Glomerular endothelial cell (primary cell): ENCODE data around the gene PCDHA11. TPM values are rescaled to one million over a fixed set of nuclear protein-coding genes. Genes with fewer than 3 reads are reported as not detected.
A peak's percentile ranks its signal among the peaks of the same experiment; 100 is the strongest.
"Not testable (repeated sequence)": the region's sequence is repeated elsewhere in the genome, so short reads cannot be mapped to it uniquely, and the experiment has no call there.

Experiments
- DNase-seq: peaks from one replicate; pipeline ENCODE4 v3.0.0-alpha.2; 2011; ENCODE audit warnings: low read depth, low spot score; ENCODE audit errors: extremely low read depth
- total RNA-seq: library from RNA; depleted of rRNA; stranded (reverse); fragments of >200 nt; gene quantifications from 2 replicates; pipeline ENCODE4 v1.2.3, GENCODE V29; 2015

Gene PCDHA11, protein sequence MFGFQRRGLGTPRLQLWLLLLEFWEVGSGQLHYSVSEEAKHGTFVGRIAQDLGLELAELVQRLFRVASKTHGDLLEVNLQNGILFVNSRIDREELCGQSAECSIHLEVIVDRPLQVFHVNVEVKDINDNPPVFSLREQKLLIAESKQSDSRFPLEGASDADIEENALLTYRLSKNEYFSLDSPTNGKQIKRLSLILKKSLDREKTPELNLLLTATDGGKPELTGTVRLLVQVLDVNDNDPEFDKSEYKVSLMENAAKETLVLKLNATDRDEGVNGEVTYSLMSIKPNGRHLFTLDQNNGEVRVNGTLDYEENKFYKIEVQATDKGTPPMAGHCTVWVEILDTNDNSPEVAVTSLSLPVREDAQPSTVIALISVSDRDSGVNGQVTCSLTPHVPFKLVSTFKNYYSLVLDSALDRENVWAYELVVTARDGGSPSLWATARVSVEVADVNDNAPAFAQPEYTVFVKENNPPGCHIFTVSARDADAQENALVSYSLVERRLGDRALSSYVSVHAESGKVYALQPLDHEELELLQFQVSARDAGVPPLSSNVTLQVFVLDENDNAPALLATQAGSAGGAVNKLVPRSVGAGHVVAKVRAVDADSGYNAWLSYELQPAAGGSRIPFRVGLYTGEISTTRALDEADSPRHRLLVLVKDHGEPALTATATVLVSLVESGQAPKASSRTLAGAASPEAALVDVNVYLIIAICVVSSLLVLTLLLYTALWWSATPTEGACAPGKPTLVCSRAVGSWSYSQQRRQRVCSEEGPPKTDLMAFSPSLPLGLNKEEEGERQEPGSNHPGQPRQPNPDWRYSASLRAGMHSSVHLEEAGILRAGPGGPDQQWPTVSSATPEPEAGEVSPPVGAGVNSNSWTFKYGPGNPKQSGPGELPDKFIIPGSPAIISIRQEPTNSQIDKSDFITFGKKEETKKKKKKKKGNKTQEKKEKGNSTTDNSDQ
- total RNA-seq = 0.23 TPM in 1 of 2 replicates, not detected in the other

- peak; percentile 4 for DNase-seq
Measured at GRCh38 chr5:140868721-140869554, at the start of gene PCDHA11. Gene PCDHA11 (plus strand): TSS chr5:140868957. CDS start chr5:140869104, 147 bp downstream.

DNA sequence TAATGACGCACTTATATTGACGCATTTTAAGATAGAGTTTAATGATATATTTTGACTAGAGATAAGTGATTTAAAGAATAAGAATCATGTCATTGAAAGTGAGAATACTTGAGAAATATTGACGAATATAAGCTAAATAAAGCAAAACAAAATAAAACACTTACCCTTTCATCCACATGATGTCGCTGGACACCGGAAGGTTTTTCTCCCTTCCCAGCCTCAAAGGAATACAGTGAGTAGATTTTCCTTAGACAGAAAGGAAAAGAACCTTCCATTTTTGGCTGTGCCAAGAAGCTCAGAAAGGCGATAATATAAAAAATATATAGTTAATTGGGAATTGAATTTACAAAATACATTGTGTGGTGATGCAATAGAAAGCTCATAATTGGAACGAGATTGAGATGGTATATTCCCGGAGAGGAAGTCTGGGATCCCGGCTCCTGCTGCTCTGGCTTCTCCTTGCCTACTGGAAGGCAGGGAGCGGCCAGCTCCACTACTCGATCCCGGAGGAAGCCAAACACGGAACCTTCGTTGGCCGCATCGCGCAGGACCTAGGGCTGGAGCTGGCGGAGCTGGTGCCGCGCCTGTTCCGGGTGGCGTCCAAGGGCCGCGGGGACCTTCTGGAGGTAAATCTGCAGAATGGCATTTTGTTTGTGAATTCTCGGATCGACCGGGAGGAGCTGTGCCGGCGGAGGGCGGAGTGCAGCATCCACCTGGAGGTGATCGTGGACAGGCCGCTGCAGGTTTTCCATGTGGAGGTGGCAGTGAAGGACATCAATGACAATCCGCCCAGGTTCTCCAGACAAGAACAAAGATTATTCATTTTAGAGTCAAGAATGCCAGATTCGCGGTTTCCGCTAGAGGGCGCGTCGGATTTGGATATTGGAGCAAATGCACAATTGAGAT is 47.1 kb upstream of the PCDHA11 start, which contains the start of gene PCDHA5:
Gene PCDHA5, plus strand, starts transcription at position 239 of the 906 bp plus-strand sequence.
- DNase-seq = no peak

- no peak for DNase-seq
Measured at GRCh38 chr5:140822281-140822629, 46.5 kb upstream of the PCDHA11 start.

DNA sequence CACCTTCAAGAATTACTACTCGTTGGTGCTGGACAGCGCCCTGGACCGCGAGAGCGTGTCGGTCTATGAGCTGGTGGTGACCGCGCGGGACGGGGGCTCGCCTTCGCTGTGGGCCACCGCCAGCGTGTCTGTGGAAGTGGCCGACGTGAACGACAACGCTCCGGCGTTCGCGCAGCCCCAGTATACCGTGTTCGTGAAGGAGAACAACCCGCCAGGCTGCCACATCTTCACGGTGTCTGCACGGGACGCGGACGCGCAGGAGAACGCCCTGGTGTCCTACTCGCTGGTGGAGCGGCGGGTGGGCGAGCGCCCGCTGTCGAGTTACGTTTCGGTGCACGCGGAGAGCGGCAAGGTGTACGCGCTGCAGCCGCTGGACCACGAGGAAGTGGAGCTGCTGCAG is 45.8 kb upstream of the PCDHA11 start:
- DNase-seq = not testable (repeated sequence)

- DNase-seq = no peak
Measured at GRCh38 chr5:140823475-140823874, 45.3 kb upstream of the PCDHA11 start.

DNA sequence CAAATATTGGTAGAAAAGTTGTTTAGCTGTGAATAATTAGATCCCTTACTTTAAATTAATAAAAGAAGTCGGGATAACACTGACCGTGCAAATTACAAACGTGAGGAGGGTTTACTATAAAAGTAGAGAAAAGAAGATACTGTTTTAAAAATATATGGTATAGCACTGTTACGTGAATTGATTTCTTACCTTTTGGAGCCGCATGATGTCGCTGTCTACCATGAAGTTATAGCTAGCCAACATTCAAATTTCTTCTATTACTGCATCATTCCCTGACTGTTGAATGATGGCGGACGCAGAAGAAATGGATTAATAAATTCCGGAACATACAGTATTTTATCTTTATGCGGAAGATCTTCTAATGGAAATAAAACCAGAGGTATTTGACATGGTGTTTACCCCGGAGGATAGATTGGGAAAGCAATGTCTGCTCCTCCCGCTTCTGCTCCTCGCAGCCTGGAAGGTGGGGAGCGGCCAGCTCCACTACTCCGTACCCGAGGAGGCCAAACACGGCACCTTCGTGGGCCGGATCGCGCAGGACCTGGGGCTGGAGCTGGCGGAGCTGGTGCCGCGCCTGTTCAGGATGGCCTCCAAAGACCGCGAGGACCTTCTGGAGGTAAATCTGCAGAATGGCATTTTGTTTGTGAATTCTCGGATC is 40.9 kb upstream of the PCDHA11 start, which contains the start of gene PCDHA6:
Gene PCDHA6, plus strand, starts transcription at position 257 of the 658 bp plus-strand sequence. Its CDS starts 132 bp downstream, at position 389.
- DNase-seq = no peak

- DNase-seq = no peak
Measured at GRCh38 chr5:140828362-140828737, 40.4 kb upstream of the PCDHA11 start.

- DNase-seq = not testable (repeated sequence)
Measured at GRCh38 chr5:140829511-140830501, 39.0 kb upstream of the PCDHA11 start.

GRCh38 chr5:140833993-140834392 is 34.8 kb upstream of the PCDHA11 start, which contains the start of gene PCDHA7:
Gene PCDHA7 (plus strand): TSS chr5:140834269. CDS start chr5:140834384, 115 bp downstream.
- DNase-seq = no peak

DNA sequence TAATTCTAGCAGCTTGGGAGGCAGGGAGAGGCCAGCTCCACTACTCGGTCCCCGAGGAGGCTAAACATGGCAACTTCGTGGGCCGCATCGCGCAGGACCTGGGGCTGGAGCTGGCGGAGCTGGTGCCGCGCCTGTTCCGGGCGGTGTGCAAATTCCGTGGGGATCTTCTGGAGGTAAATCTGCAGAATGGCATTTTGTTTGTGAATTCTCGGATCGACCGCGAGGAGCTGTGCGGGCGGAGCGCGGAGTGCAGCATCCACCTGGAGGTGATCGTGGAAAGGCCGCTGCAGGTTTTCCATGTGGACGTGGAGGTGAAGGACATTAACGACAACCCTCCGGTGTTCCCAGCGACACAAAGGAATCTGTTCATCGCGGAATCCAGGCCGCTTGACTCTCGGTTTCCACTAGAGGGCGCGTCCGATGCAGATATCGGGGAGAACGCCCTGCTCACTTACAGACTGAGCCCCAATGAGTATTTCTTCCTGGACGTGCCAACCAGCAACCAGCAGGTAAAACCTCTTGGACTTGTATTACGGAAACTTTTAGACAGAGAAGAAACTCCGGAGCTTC is 34.2 kb upstream of the PCDHA11 start:
- DNase-seq = not testable (repeated sequence)

- DNase-seq = no peak
Measured at GRCh38 chr5:140835622-140836510, 32.9 kb upstream of the PCDHA11 start.

GRCh38 chr5:140840978-140841962 is 27.5 kb upstream of the PCDHA11 start, which contains the start of gene PCDHA8:
Gene PCDHA8 (plus strand): TSS chr5:140841187. CDS start chr5:140841322, 135 bp downstream.
- no peak for DNase-seq

GRCh38 chr5:140842798-140843733 is 25.7 kb upstream of the PCDHA11 start:
- DNase-seq = no peak
